Measurements from ENCODE around the gene C9orf152. TPM values are rescaled to one million over a fixed set of nuclear protein-coding genes. Genes with fewer than 3 reads are reported as not detected.

The C9orf152 gene
- total and polyA plus RNA-seq, 2 of the 13 experiments (the other 11 are each of a cell fraction or from before 2014, with no cell fraction given), result 0.24 to 0.48 TPM

DNA sequence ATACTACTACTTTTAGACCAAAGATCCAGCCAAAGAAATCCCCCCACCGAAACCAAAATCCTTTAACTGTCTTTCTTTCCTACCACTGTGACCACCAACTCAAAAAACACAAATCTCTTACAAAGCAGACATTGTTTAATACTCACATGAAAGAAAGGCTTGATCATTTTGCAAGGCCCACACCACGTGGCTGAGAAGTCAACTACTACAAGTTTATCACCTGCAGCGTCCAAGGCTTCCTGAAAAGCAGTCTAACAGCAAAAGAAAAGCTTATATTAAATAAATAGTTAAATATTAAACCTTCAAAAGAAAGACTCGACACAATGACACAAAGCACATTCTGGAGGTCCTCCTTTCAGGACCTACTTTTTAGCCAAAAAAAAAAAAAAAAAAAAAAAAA lies 43.3 kb upstream of the C9orf152 start (continued):
- TF ChIP-seq, protein P1, sequence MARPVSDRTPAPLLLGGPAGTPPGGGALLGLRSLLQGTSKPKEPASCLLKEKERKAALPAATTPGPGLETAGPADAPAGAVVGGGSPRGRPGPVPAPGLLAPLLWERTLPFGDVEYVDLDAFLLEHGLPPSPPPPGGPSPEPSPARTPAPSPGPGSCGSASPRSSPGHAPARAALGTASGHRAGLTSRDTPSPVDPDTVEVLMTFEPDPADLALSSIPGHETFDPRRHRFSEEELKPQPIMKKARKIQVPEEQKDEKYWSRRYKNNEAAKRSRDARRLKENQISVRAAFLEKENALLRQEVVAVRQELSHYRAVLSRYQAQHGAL (CRISPR knock-in tag; IDR thresholded peaks at IDR 0.05; ENCODE audit: not compliant biosample characterization), result no peak
- TF ChIP-seq REL (CRISPR knock-in tag; conservative IDR thresholded peaks at IDR 0.05) (no peak), ZZZ3 (CRISPR knock-in tag; IDR thresholded peaks at IDR 0.05; ENCODE audit: borderline replicate concordance) (no peak), MYC (CRISPR knock-in tag; IDR thresholded peaks at IDR 0.05; ENCODE audit: borderline replicate concordance) (no peak), PHF5A (CRISPR knock-in tag; IDR thresholded peaks at IDR 0.05; ENCODE audit: low read depth, unreplicated experiment) (no peak), ZSCAN21 (CRISPR knock-in tag; IDR thresholded peaks at IDR 0.05; ENCODE audit: borderline replicate concordance) (no peak), FOXP1 (IDR thresholded peaks at IDR 0.05) (no peak), FOXP1 (CRISPR knock-in tag; IDR thresholded peaks at IDR 0.05) (peak; percentile 29; the same call in 1 of the 2 replicates), KDM1A (CRISPR knock-in tag; IDR thresholded peaks at IDR 0.05) (no peak), CEBPB (IDR thresholded peaks at IDR 0.05; ENCODE audit: borderline replicate concordance, low read depth, low read length) (no peak), ZNF780A (CRISPR knock-in tag; IDR thresholded peaks at IDR 0.05) (no peak), MAF1 (CRISPR knock-in tag; IDR thresholded peaks at IDR 0.05; ENCODE audit: borderline replicate concordance) (no peak), PRDM15 (CRISPR knock-in tag; IDR thresholded peaks at IDR 0.05) (no peak), ATF7-NPFF (CRISPR knock-in tag; IDR thresholded peaks at IDR 0.05; ENCODE audit: low read depth) (no peak), NFYB (CRISPR knock-in tag; IDR thresholded peaks at IDR 0.05) (no peak), FOSL1 (CRISPR knock-in tag; IDR thresholded peaks at IDR 0.05; ENCODE audit: borderline replicate concordance) (no peak), ZBTB38 (CRISPR knock-in tag; IDR thresholded peaks at IDR 0.05) (no peak), ETV5 (CRISPR knock-in tag; IDR thresholded peaks at IDR 0.05; ENCODE audit: borderline replicate concordance) (no peak)
- TF ChIP-seq, protein P2, sequence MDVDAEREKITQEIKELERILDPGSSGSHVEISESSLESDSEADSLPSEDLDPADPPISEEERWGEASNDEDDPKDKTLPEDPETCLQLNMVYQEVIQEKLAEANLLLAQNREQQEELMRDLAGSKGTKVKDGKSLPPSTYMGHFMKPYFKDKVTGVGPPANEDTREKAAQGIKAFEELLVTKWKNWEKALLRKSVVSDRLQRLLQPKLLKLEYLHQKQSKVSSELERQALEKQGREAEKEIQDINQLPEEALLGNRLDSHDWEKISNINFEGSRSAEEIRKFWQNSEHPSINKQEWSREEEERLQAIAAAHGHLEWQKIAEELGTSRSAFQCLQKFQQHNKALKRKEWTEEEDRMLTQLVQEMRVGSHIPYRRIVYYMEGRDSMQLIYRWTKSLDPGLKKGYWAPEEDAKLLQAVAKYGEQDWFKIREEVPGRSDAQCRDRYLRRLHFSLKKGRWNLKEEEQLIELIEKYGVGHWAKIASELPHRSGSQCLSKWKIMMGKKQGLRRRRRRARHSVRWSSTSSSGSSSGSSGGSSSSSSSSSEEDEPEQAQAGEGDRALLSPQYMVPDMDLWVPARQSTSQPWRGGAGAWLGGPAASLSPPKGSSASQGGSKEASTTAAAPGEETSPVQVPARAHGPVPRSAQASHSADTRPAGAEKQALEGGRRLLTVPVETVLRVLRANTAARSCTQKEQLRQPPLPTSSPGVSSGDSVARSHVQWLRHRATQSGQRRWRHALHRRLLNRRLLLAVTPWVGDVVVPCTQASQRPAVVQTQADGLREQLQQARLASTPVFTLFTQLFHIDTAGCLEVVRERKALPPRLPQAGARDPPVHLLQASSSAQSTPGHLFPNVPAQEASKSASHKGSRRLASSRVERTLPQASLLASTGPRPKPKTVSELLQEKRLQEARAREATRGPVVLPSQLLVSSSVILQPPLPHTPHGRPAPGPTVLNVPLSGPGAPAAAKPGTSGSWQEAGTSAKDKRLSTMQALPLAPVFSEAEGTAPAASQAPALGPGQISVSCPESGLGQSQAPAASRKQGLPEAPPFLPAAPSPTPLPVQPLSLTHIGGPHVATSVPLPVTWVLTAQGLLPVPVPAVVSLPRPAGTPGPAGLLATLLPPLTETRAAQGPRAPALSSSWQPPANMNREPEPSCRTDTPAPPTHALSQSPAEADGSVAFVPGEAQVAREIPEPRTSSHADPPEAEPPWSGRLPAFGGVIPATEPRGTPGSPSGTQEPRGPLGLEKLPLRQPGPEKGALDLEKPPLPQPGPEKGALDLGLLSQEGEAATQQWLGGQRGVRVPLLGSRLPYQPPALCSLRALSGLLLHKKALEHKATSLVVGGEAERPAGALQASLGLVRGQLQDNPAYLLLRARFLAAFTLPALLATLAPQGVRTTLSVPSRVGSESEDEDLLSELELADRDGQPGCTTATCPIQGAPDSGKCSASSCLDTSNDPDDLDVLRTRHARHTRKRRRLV (CRISPR knock-in tag; IDR thresholded peaks at IDR 0.05), result no peak
- TF ChIP-seq, protein P3, sequence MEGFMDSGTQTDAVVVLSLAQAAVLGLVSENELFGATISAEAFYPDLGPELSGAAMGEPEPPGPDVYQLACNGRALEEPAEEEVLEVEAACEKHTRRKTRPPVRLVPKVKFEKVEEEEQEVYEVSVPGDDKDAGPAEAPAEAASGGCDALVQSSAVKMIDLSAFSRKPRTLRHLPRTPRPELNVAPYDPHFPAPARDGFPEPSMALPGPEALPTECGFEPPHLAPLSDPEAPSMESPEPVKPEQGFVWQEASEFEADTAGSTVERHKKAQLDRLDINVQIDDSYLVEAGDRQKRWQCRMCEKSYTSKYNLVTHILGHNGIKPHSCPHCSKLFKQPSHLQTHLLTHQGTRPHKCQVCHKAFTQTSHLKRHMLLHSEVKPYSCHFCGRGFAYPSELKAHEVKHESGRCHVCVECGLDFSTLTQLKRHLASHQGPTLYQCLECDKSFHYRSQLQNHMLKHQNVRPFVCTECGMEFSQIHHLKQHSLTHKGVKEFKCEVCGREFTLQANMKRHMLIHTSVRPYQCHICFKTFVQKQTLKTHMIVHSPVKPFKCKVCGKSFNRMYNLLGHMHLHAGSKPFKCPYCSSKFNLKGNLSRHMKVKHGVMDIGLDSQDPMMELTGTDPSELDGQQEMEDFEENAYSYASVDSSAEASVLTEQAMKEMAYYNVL (CRISPR knock-in tag; IDR thresholded peaks at IDR 0.05; ENCODE audit: borderline replicate concordance), result no peak

Measured in HepG2 (cell line).